Superior temporal gyrus (tissue), 1 donor: Measurements from ENCODE around the gene REM2.

Experiments
- DNase-seq: peaks from one replicate; pipeline ENCODE4 v3.0.0-alpha.2; 2016; ENCODE audit errors: extremely low spot score

The REM2 gene

GRCh38 chr14:22928237-22929103, 45.4 kb downstream of the REM2 start:
- no peak for DNase-seq

- DNase-seq: peak; percentile 100
Measured at GRCh38 chr14:22929104-22929960, 46.3 kb downstream of the REM2 start, which contains the start of gene PRMT5. Gene PRMT5 (minus strand): TSS chr14:22929376. CDS start chr14:22929361, 15 bp downstream.

DNA sequence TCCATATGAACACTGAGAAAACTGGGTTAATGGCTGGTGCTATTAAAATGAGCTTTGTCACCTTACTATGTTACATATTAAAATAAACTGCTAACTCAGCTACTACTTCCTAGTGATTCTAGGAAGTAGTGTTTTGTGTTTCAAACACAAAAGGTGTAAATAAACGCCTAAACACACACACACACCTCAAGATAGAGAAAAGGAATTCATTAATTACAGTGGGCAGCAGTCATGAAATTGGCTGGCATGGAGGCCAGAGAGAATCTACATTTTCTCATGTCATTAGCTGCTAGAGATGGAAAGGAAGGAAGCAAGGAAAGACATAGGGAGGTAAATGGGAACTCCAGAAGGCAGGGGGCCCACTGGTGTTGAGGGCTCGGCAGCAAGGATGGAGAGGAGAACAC, 46.9 kb downstream of the REM2 start:
- DNase-seq: no peak

DNA sequence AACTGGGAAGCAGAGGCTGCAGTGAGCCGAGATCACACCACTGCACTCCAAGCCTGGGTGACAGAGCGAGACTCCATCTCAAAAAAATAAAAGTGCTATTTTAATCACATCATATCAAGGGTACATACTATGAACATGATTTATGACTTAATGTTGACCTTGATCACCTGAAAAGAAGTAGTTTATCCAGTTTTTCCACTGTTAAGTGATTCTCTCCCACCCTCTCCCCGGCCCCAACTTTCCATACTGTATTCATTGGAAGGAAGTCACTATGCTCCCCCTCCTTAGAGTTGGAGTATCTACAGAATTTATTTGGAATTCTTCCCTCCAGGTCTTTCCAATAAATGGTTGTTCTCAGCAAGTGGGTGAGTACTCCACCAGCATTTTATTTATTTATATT, 49.1 kb downstream of the REM2 start:
- no peak for DNase-seq

GRCh38 chr14:22935156-22935555, 52.1 kb downstream of the REM2 start:
- no peak for DNase-seq
